Neuronal stem cell (in vitro differentiated cells): Measurements from ENCODE around the gene AP3S2.

ENCODE experiments used
- DNase-seq: peaks from one replicate; pipeline ENCODE4 v3.0.0-alpha.2; 2013; ENCODE audit warnings: low spot score
- H2AFZ ChIP-seq: one replicate; pipeline ENCODE4 v1.6.1; 2013; ENCODE audit warnings: mild to moderate bottlenecking, low read length, inconsistent platforms
- H2AK5ac ChIP-seq: 2 replicates; pipeline ENCODE4 v1.6.1; 2013; ENCODE audit warnings: low read depth, mild to moderate bottlenecking, inconsistent platforms, low read length, moderate library complexity, mixed read lengths
- H2BK120ac ChIP-seq: 2 replicates; pipeline ENCODE4 v1.6.1; 2013; ENCODE audit warnings: low read depth, mild to moderate bottlenecking, inconsistent platforms, low read length, moderate library complexity, mixed read lengths
- H2BK12ac ChIP-seq: one replicate; pipeline ENCODE4 v1.6.1; 2013; ENCODE audit warnings: low read length, inconsistent platforms
- H2BK15ac ChIP-seq: 2 replicates; pipeline ENCODE4 v1.6.1; 2013; ENCODE audit warnings: mild to moderate bottlenecking, low read length, inconsistent platforms, mixed read lengths
- H2BK5ac ChIP-seq: one replicate; pipeline ENCODE4 v1.6.1; 2013; ENCODE audit warnings: inconsistent platforms, mild to moderate bottlenecking, low read length, moderate library complexity
- H3K14ac ChIP-seq: one replicate; pipeline ENCODE4 v1.6.1; 2013; ENCODE audit warnings: low read length, inconsistent platforms
- H3K18ac ChIP-seq: 2 replicates; pipeline ENCODE4 v1.6.1; 2013; ENCODE audit warnings: low read length, inconsistent platforms
- H3K23ac ChIP-seq: 2 replicates; pipeline ENCODE4 v1.6.1; 2013; ENCODE audit warnings: low read depth, mild to moderate bottlenecking, mixed read lengths, low read length, inconsistent platforms; ENCODE audit not compliant: poor library complexity
- H3K27ac ChIP-seq: replicated peaks from 3 replicates; pipeline ENCODE4 v1.5.1; 2013; ENCODE audit warnings: low read length, inconsistent platforms
- H3K27me3 ChIP-seq, 3 experiments: 2 replicates each; pipeline ENCODE4 v1.6.1; 2013; ENCODE audit warnings: low read length in 3 of 3, mild to moderate bottlenecking in 2 of 3, inconsistent platforms in 1 of 3, low read depth in 1 of 3, mixed read lengths in 1 of 3, moderate library complexity in 1 of 3; ENCODE audit not compliant: control insufficient read depth in 3 of 3, insufficient read depth in 3 of 3
- H3K36me3 ChIP-seq, 2 donors: replicated peaks in 1 of 2; 2 replicates each; pipeline ENCODE4 v1.6.1; 2013; ENCODE audit warnings: low read length in 2 of 2; ENCODE audit not compliant: control insufficient read depth in 2 of 2, insufficient read depth in 2 of 2
- H3K4ac ChIP-seq: 2 replicates; pipeline ENCODE4 v1.6.1; 2013; ENCODE audit warnings: inconsistent platforms, mild to moderate bottlenecking, low read length, moderate library complexity
- H3K4me1 ChIP-seq, 2 donors: 1 replicate in 1 of 2; 2 replicates in 1 of 2; pipeline ENCODE4 v1.6.1; 2013; ENCODE audit warnings: low read length in 2 of 2, low read depth in 1 of 2; ENCODE audit not compliant: control insufficient read depth in 2 of 2, insufficient read depth in 1 of 2
- H3K4me2 ChIP-seq: one replicate; pipeline ENCODE4 v1.6.1; 2013; ENCODE audit warnings: mild to moderate bottlenecking, low read length, inconsistent platforms; ENCODE audit not compliant: insufficient read depth, poor library complexity, severe bottlenecking
- H3K4me3 ChIP-seq, 2 donors: 2 replicates each; pipeline ENCODE4 v1.5.1; 2013; ENCODE audit warnings: low read length in 2 of 2, mild to moderate bottlenecking in 2 of 2, inconsistent platforms in 1 of 2, moderate library complexity in 1 of 2
- H3K79me1 ChIP-seq: one replicate; pipeline ENCODE4 v1.6.1; 2013; ENCODE audit warnings: low read depth, mild to moderate bottlenecking, inconsistent platforms, low read length, moderate library complexity
- H3K9ac ChIP-seq: one replicate; pipeline ENCODE4 v1.6.1; 2013; ENCODE audit warnings: mild to moderate bottlenecking, low read depth, low read length, inconsistent platforms; ENCODE audit not compliant: poor library complexity
- H3K9me3 ChIP-seq, 2 donors: replicated peaks in 1 of 2; 2 replicates each; pipeline versions ENCODE3 to v1.6.1; 2013; ENCODE audit warnings: low read length in 2 of 2, mild to moderate bottlenecking in 2 of 2, inconsistent platforms in 1 of 2, low read depth in 1 of 2, mixed read lengths in 1 of 2, moderate library complexity in 1 of 2; ENCODE audit not compliant: control insufficient read depth in 2 of 2, insufficient read depth in 1 of 2
- H4K8ac ChIP-seq: one replicate; pipeline ENCODE4 v1.6.1; 2013; ENCODE audit warnings: low read depth, mild to moderate bottlenecking, inconsistent platforms, low read length, moderate library complexity
- H4K91ac ChIP-seq: one replicate; pipeline ENCODE4 v1.6.1; 2013; ENCODE audit warnings: low read length, low read depth, mild to moderate bottlenecking, inconsistent platforms; ENCODE audit not compliant: poor library complexity
- WGBS, 2 donors: extraction: QIAGEN DNeasy Blood & Tissue Kit; methylation state at CpG; one replicate each; pipeline ENCODE4 v1.1.7; 2013; ENCODE audit warnings: missing lambda C conversion rate in 2 of 2, mixed read lengths in 1 of 2; ENCODE audit not compliant: insufficient read length in 2 of 2, insufficient replicate concordance in 1 of 2; ENCODE audit errors: extremely low coverage in 2 of 2; 5-methylcytosine and 5-hydroxymethylcytosine counted together

AP3S2 gene

GRCh38 chr15:89875741-89876140, 18.1 kb downstream of the AP3S2 start:
- no peak overlapping the region for H2AFZ ChIP-seq
- DNase-seq: no peak

GRCh38 chr15:89874926-89875564, 18.7 kb downstream of the AP3S2 start:
- Histone ChIP-seq H3K79me1 (no peaks in the 10 kb centered on the region), H3K36me3 (peaks cover 15 to 77% of the 10 kb centered on the region in 2 donors)

More at GRCh38 chr15:89875741-89876140, 18.1 kb downstream of the AP3S2 start:
- no peak overlapping the region for H2BK15ac ChIP-seq
- no peak overlapping the region for H3K9ac ChIP-seq
- H3K4me1 ChIP-seq: no peaks in the 10 kb centered on the region
- no peak overlapping the region for H3K14ac ChIP-seq
- H3K18ac ChIP-seq: no peak overlapping the region
- no peak overlapping the region for H2BK120ac ChIP-seq
- no CpG with 5 or more reads among the region's 6 CpGs for WGBS, 2 donors
- no peak overlapping the region for H3K4me2 ChIP-seq
- no peak overlapping the region for H3K27ac ChIP-seq
- peaks cover 9 to 72% of the 10 kb centered on the region in 2 donors for H3K36me3 ChIP-seq
- no peaks in the 10 kb centered on the region for H3K27me3 ChIP-seq
- no peak overlapping the region for H4K8ac ChIP-seq
- H3K9me3 ChIP-seq: no peaks in the 10 kb centered on the region
- no peak overlapping the region for H2AK5ac ChIP-seq
- no peak overlapping the region for H2BK5ac ChIP-seq
- no peak overlapping the region for H3K23ac ChIP-seq
- H2BK12ac ChIP-seq: no peak overlapping the region
- H3K79me1 ChIP-seq: no peaks in the 10 kb centered on the region
- no peak overlapping the region for H3K4ac ChIP-seq
- H3K4me3 ChIP-seq: no peak overlapping the region
- no peak overlapping the region for H4K91ac ChIP-seq

GRCh38 chr15:89870688-89871288, 23.0 kb downstream of the AP3S2 start:
- H2BK120ac ChIP-seq: no peak overlapping the region
- H3K9ac ChIP-seq: no peak overlapping the region
- no peak for DNase-seq
- no peaks in the 10 kb centered on the region for H3K27me3 ChIP-seq
- no peak overlapping the region for H2BK5ac ChIP-seq
- no peak overlapping the region for H3K18ac ChIP-seq
- peaks cover 15 to 58% of the 10 kb centered on the region in 2 donors for H3K36me3 ChIP-seq
- peaks cover 3 to 9% of the 10 kb centered on the region in 2 donors for H3K9me3 ChIP-seq
- H2BK15ac ChIP-seq: no peak overlapping the region
- H3K4me3 ChIP-seq: no peak overlapping the region
- no peaks in the 10 kb centered on the region for H3K79me1 ChIP-seq
- H4K8ac ChIP-seq: no peak overlapping the region
- H3K27ac ChIP-seq: no peak overlapping the region
- WGBS, 2 donors: no CpG with 5 or more reads among the region's 4 CpGs
- no peak overlapping the region for H3K4ac ChIP-seq
- H4K91ac ChIP-seq: no peak overlapping the region
- H3K4me2 ChIP-seq: no peak overlapping the region
- H2AK5ac ChIP-seq: no peak overlapping the region
- H3K14ac ChIP-seq: no peak overlapping the region
- H2AFZ ChIP-seq: no peak overlapping the region
- no peaks in the 10 kb centered on the region for H3K4me1 ChIP-seq
- no peak overlapping the region for H3K23ac ChIP-seq
- no peak overlapping the region for H2BK12ac ChIP-seq

More at GRCh38 chr15:89874926-89875564, 18.7 kb downstream of the AP3S2 start:
- Histone ChIP-seq H3K9ac (no peak overlapping the region), H3K4ac (no peak overlapping the region), H2BK5ac (no peak overlapping the region), H3K4me2 (no peak overlapping the region), H2AK5ac (no peak overlapping the region), H2AFZ (no peak overlapping the region), H3K9me3 (peaks cover 2 to 3% of the 10 kb centered on the region in 2 donors), H4K8ac (no peak overlapping the region), H3K27me3 (no peaks in the 10 kb centered on the region), H3K14ac (no peak overlapping the region), H2BK15ac (no peak overlapping the region), H3K18ac (no peak overlapping the region), H2BK120ac (no peak overlapping the region), H3K4me3 (no peak overlapping the region), H3K4me1 (no peaks in the 10 kb centered on the region), H2BK12ac (no peak overlapping the region), H3K27ac (no peak overlapping the region), H3K23ac (no peak overlapping the region), H4K91ac (no peak overlapping the region)
- peak; percentile 44 for DNase-seq
- no CpG with 5 or more reads among the region's 10 CpGs for WGBS, 2 donors

- H2AK5ac ChIP-seq: no peak overlapping the region
- no peak overlapping the region for H3K9ac ChIP-seq
- H2BK5ac ChIP-seq: no peak overlapping the region
- WGBS, 2 donors: no CpG with 5 or more reads among the region's 5 CpGs
- H3K23ac ChIP-seq: no peak overlapping the region
- no peak overlapping the region for H3K27ac ChIP-seq
- H3K4me2 ChIP-seq: no peak overlapping the region
- no peak overlapping the region for H2BK15ac ChIP-seq
- no peak for DNase-seq
- no peaks in the 10 kb centered on the region for H3K4me1 ChIP-seq
- no peak overlapping the region for H3K4me3 ChIP-seq
- H3K36me3 ChIP-seq: peaks cover 13 to 59% of the 10 kb centered on the region in 2 donors
- no peak overlapping the region for H4K8ac ChIP-seq
- H2BK12ac ChIP-seq: no peak overlapping the region
- H3K4ac ChIP-seq: no peak overlapping the region
- no peaks in the 10 kb centered on the region for H3K27me3 ChIP-seq
- no peak overlapping the region for H3K18ac ChIP-seq
- H2AFZ ChIP-seq: no peak overlapping the region
- H2BK120ac ChIP-seq: no peak overlapping the region
- no peak overlapping the region for H3K14ac ChIP-seq
- H4K91ac ChIP-seq: no peak overlapping the region
- H3K79me1 ChIP-seq: no peaks in the 10 kb centered on the region
- peaks cover 3 to 9% of the 10 kb centered on the region in 2 donors for H3K9me3 ChIP-seq
Measured at GRCh38 chr15:89870006-89870405, 23.8 kb downstream of the AP3S2 start.
